Trophoblast cell (in vitro differentiated cells and primary cell): ENCODE measurements around the gene TNP1.

Experiments used
- DNase-seq, 2 donors: peaks; one replicate each; pipeline ENCODE4 v3.0.0-alpha.2; 2016
- H2AFZ ChIP-seq: 2 replicates; pipeline ENCODE4 v1.6.1; 2013; ENCODE audit warnings: low read length, moderate library complexity, mild to moderate bottlenecking; ENCODE audit not compliant: insufficient read depth, poor library complexity
- H2AK5ac ChIP-seq: 2 replicates; pipeline ENCODE4 v1.6.1; 2013; ENCODE audit warnings: mild to moderate bottlenecking, low read length
- H2BK120ac ChIP-seq: 2 replicates; pipeline ENCODE4 v1.6.1; 2013; ENCODE audit warnings: low read length, mild to moderate bottlenecking, moderate library complexity; ENCODE audit not compliant: insufficient read depth, poor library complexity
- H2BK12ac ChIP-seq: 2 replicates; pipeline ENCODE4 v1.6.1; 2013; ENCODE audit warnings: mild to moderate bottlenecking, low read length, moderate library complexity
- H2BK5ac ChIP-seq: 2 replicates; pipeline ENCODE4 v1.6.1; 2013; ENCODE audit warnings: low read length, low read depth, moderate library complexity, mild to moderate bottlenecking; ENCODE audit not compliant: poor library complexity
- H3K14ac ChIP-seq: 2 replicates; pipeline ENCODE4 v1.6.1; 2013; ENCODE audit warnings: mild to moderate bottlenecking, low read length
- H3K18ac ChIP-seq: 2 replicates; pipeline ENCODE4 v1.6.1; 2013; ENCODE audit warnings: mild to moderate bottlenecking, low read length
- H3K23ac ChIP-seq: 2 replicates; pipeline ENCODE4 v1.6.1; 2013; ENCODE audit warnings: low read length
- H3K27ac ChIP-seq: 2 replicates; pipeline ENCODE4 v1.5.1; 2013; ENCODE audit warnings: low read depth, mild to moderate bottlenecking, inconsistent platforms, low read length, moderate library complexity
- H3K27me3 ChIP-seq: 2 replicates; pipeline ENCODE4 v1.6.1; 2013; ENCODE audit warnings: inconsistent platforms, mild to moderate bottlenecking, low read length, moderate library complexity; ENCODE audit not compliant: insufficient read depth
- H3K36me3 ChIP-seq, 2 experiments: 1 replicate in 1 of 2; 2 replicates in 1 of 2; pipeline ENCODE4 v1.6.1; 2013; ENCODE audit warnings: low read length in 2 of 2, mild to moderate bottlenecking in 2 of 2, moderate library complexity in 1 of 2; ENCODE audit not compliant: insufficient read depth in 2 of 2, control insufficient read depth in 1 of 2
- H3K4ac ChIP-seq: 2 replicates; pipeline ENCODE4 v1.6.1; 2013; ENCODE audit warnings: low read depth, mild to moderate bottlenecking, low read length, moderate library complexity
- H3K4me1 ChIP-seq, 2 experiments: 1 replicate in 1 of 2; 2 replicates in 1 of 2; pipeline ENCODE4 v1.6.1; 2013; ENCODE audit warnings: low read length in 2 of 2, mild to moderate bottlenecking in 2 of 2, moderate library complexity in 1 of 2; ENCODE audit not compliant: insufficient read depth in 2 of 2, control insufficient read depth in 1 of 2
- H3K4me2 ChIP-seq: 2 replicates; pipeline ENCODE4 v1.6.1; 2013; ENCODE audit warnings: inconsistent platforms, mild to moderate bottlenecking, low read length, moderate library complexity
- H3K4me3 ChIP-seq: 2 replicates; pipeline ENCODE4 v1.5.1; 2013; ENCODE audit warnings: mild to moderate bottlenecking, low read depth, low read length, inconsistent platforms
- H3K79me1 ChIP-seq: one replicate; pipeline ENCODE4 v1.6.1; 2013; ENCODE audit warnings: low read length
- H3K79me2 ChIP-seq: 2 replicates; pipeline ENCODE4 v1.6.1; 2013; ENCODE audit warnings: low read length, mild to moderate bottlenecking; ENCODE audit not compliant: control insufficient read depth, insufficient read depth, poor library complexity
- H3K9ac ChIP-seq: 2 replicates; pipeline ENCODE4 v1.6.1; 2013; ENCODE audit warnings: mild to moderate bottlenecking, low read length
- H3K9me3 ChIP-seq: 2 replicates; pipeline ENCODE4 v1.6.1; 2013; ENCODE audit warnings: low read depth, mild to moderate bottlenecking, control low read depth, inconsistent platforms, low read length; ENCODE audit not compliant: insufficient read depth
- H4K12ac ChIP-seq: 2 replicates; pipeline ENCODE4 v1.6.1; 2013; ENCODE audit warnings: low read depth, mild to moderate bottlenecking, low read length, moderate library complexity
- H4K8ac ChIP-seq: 2 replicates; pipeline ENCODE4 v1.6.1; 2013; ENCODE audit warnings: low read depth, mild to moderate bottlenecking, low read length, moderate library complexity
- H4K91ac ChIP-seq: one replicate; pipeline ENCODE4 v1.6.1; 2013; ENCODE audit warnings: low read depth, mild to moderate bottlenecking, low read length, moderate library complexity
- WGBS: extraction: QIAGEN DNeasy Blood & Tissue Kit; methylation state at CpG from one replicate; pipeline ENCODE4 v1.1.7; 2013; ENCODE audit warnings: missing lambda C conversion rate; ENCODE audit not compliant: insufficient read length, insufficient coverage; ENCODE audit errors: extremely low coverage; 5-methylcytosine and 5-hydroxymethylcytosine counted together

The TNP1 gene

DNA sequence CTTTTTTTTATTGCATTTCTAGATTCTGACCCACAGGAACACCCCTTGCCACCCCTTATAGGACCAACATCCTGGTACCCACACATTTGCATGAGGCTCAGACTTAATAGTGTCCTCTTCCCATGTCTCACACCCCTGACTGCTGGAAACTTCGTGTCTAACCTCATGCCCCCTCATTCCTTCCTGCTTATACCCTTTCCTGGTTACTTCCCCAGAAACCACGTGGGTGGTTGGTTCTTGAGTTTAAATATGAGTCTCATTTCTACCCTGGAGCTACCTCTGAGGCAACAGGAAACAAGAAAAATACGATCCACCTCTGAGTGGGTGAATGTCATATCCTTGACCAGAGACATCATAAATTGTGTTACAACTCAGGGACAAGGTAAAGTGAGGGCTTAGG is 1.6 kb downstream of the TNP1 start:
- no peak overlapping the region for H3K27ac ChIP-seq
- H2AFZ ChIP-seq = no peak overlapping the region
- H3K9me3 ChIP-seq = no peaks in the 10 kb centered on the region
- H4K91ac ChIP-seq = no peak overlapping the region
- H3K79me1 ChIP-seq = no peaks in the 10 kb centered on the region
- H3K36me3 ChIP-seq = no peaks in the 10 kb centered on the region
- H2BK120ac ChIP-seq = no peak overlapping the region
- no peak overlapping the region for H3K4me3 ChIP-seq
- H3K14ac ChIP-seq = no peak overlapping the region
- no peak for DNase-seq
- H3K4me2 ChIP-seq = no peak overlapping the region
- no peak overlapping the region for H2BK5ac ChIP-seq
- no peaks in the 10 kb centered on the region for H3K79me2 ChIP-seq
- H4K8ac ChIP-seq = no peak overlapping the region
- H3K18ac ChIP-seq = no peak overlapping the region
- H3K27me3 ChIP-seq = no peaks in the 10 kb centered on the region
- H3K9ac ChIP-seq = no peak overlapping the region
- H3K23ac ChIP-seq = no peak overlapping the region
- H3K4ac ChIP-seq = no peak overlapping the region
- WGBS = no CpG with 5 or more reads among the region's 3 CpGs
- no peaks in the 10 kb centered on the region for H3K4me1 ChIP-seq
- H2AK5ac ChIP-seq = no peak overlapping the region
- no peak overlapping the region for H4K12ac ChIP-seq
- H2BK12ac ChIP-seq = no peak overlapping the region

DNA sequence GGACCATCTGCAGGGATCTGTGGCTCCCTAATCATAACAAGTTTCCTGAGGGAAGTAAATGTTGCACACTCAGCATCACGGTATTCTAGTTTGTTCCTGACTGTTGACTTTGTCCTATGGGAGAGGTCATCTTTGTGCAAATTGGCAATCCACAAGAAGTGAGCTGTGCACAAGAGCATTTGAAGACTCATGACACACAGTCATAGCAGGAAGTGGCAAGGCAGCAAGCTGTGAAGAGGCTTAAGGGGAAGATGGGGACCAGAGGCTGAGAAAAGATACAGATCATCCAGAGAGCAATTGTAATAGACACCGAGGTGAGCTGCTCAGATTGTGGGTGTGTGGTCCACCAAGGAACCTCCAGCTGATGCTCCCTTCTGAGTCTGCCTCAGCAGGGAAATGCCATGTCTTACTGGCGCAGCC is 2.7 kb downstream of the TNP1 start:
- no peak overlapping the region for H3K9ac ChIP-seq
- no CpG with 5 or more reads among the region's 3 CpGs for WGBS
- no peak overlapping the region for H2BK5ac ChIP-seq
- H2BK120ac ChIP-seq = no peak overlapping the region
- H2AK5ac ChIP-seq = no peak overlapping the region
- no peak overlapping the region for H3K4ac ChIP-seq
- no peaks in the 10 kb centered on the region for H3K9me3 ChIP-seq
- no peak overlapping the region for H2AFZ ChIP-seq
- H3K4me2 ChIP-seq = no peak overlapping the region
- H4K91ac ChIP-seq = no peak overlapping the region
- H4K8ac ChIP-seq = no peak overlapping the region
- no peak overlapping the region for H2BK12ac ChIP-seq
- no peaks in the 10 kb centered on the region for H3K4me1 ChIP-seq
- H3K4me3 ChIP-seq = no peak overlapping the region
- H4K12ac ChIP-seq = no peak overlapping the region
- H3K27me3 ChIP-seq = no peaks in the 10 kb centered on the region
- DNase-seq = no peak
- H3K23ac ChIP-seq = no peak overlapping the region
- no peaks in the 10 kb centered on the region for H3K79me2 ChIP-seq
- H3K79me1 ChIP-seq = no peaks in the 10 kb centered on the region
- no peak overlapping the region for H3K14ac ChIP-seq
- H3K27ac ChIP-seq = no peak overlapping the region
- H3K18ac ChIP-seq = no peak overlapping the region
- no peaks in the 10 kb centered on the region for H3K36me3 ChIP-seq

DNA sequence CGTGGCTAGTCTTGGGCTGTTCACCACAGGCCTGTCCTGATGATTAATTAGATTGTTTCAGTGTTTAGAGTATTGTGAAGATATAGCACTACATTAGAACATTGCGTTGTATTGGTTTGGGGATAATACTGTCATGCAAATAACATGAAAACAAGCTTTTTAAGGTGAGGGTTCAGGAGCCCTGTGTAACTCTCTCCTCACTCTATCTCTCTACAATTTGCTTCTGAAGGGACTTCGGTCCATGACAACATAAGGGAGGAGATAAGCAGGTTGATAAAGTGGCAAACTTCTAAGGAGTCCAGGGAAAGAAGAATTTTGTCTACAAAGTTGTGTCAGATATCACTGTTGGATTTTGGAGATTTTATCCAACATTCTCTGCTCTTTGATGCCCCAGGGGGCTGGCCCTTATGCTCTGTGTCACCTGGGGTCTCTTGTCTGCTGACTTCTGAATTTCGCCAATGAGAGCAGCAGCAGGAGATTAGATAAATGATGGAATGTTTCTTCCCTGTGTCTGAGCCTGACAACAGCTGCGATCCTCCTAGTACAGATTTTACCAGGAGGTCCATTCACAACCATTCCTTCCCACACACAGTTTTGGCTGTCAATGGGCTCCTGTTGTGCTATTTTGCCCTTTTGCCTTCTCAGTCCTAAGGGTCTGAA is 3.3 kb downstream of the TNP1 start:
- Histone ChIP-seq H2AFZ (no peak overlapping the region), H3K4me1 (no peaks in the 10 kb centered on the region), H3K27ac (no peak overlapping the region), H4K12ac (no peak overlapping the region), H3K9ac (no peak overlapping the region), H3K4me3 (no peak overlapping the region), H2BK5ac (no peak overlapping the region), H3K79me2 (no peaks in the 10 kb centered on the region), H3K14ac (no peak overlapping the region), H3K23ac (no peak overlapping the region), H2AK5ac (no peak overlapping the region), H4K91ac (no peak overlapping the region), H4K8ac (no peak overlapping the region), H3K18ac (no peak overlapping the region), H2BK12ac (no peak overlapping the region), H3K9me3 (no peaks in the 10 kb centered on the region), H3K4ac (no peak overlapping the region), H2BK120ac (no peak overlapping the region), H3K27me3 (no peaks in the 10 kb centered on the region), H3K4me2 (no peak overlapping the region), H3K36me3 (no peaks in the 10 kb centered on the region), H3K79me1 (no peaks in the 10 kb centered on the region)
- no CpG with 5 or more reads among the region's 5 CpGs for WGBS
- DNase-seq = peak in 1 of 2 donors; percentile 22

DNA sequence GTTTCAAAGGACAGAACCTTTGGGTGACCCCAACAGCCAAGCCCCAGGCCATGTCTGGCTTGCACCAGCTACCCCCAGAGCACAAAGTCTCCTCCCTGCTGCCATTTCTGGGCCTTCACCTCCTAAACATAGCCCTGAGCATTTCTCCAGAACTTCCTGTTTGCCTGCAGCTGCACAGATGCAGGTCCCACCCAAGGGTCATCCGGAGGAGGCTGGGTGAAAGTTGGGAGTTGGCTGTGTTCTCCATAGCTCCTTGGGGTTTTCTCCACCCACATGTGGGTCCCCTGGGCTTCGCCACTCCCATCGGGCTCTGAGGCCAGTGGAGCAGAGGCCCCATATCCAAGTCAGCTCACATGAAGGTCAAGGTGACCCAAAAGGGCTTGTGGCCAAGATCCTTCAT is 4.3 kb downstream of the TNP1 start:
- no peaks in the 10 kb centered on the region for H3K79me1 ChIP-seq
- no peak overlapping the region for H3K18ac ChIP-seq
- no peak overlapping the region for H3K27ac ChIP-seq

More for the DNA sequence above, 4.3 kb downstream of the TNP1 start:
- H3K9me3 ChIP-seq = no peaks in the 10 kb centered on the region
- H3K4me3 ChIP-seq = no peak overlapping the region
- H3K4me1 ChIP-seq = no peaks in the 10 kb centered on the region
- no peak overlapping the region for H4K12ac ChIP-seq
- H3K36me3 ChIP-seq = no peaks in the 10 kb centered on the region
- no peak overlapping the region for H2BK12ac ChIP-seq
- H2BK120ac ChIP-seq = no peak overlapping the region
- H3K14ac ChIP-seq = no peak overlapping the region
- H4K91ac ChIP-seq = no peak overlapping the region
- H3K9ac ChIP-seq = no peak overlapping the region
- H3K27me3 ChIP-seq = no peaks in the 10 kb centered on the region
- no peak overlapping the region for H3K4me2 ChIP-seq
- no CpG with 5 or more reads among the region's 3 CpGs for WGBS
- no peak overlapping the region for H4K8ac ChIP-seq
- H3K23ac ChIP-seq = no peak overlapping the region
- H3K79me2 ChIP-seq = no peaks in the 10 kb centered on the region
- H2AK5ac ChIP-seq = no peak overlapping the region
- no peak overlapping the region for H2BK5ac ChIP-seq
- no peak for DNase-seq
- no peak overlapping the region for H3K4ac ChIP-seq
- no peak overlapping the region for H2AFZ ChIP-seq
